GM19328 (cell line): ENCODE data around the gene BMF.
"Not testable (repeated sequence)": the region's sequence is repeated elsewhere in the genome, so short reads cannot be mapped to it uniquely, and the experiment has no call there.

ENCODE experiments used
- ATAC-seq: cut with Tn5 transposase; IDR thresholded peaks from one replicate; pipeline ENCODE4 v1.9.1; 2021; ENCODE audit warnings: mild to moderate bottlenecking, moderate library complexity; ENCODE audit not compliant: unreplicated experiment

BMF gene, protein sequence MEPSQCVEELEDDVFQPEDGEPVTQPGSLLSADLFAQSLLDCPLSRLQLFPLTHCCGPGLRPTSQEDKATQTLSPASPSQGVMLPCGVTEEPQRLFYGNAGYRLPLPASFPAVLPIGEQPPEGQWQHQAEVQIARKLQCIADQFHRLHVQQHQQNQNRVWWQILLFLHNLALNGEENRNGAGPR

DNA sequence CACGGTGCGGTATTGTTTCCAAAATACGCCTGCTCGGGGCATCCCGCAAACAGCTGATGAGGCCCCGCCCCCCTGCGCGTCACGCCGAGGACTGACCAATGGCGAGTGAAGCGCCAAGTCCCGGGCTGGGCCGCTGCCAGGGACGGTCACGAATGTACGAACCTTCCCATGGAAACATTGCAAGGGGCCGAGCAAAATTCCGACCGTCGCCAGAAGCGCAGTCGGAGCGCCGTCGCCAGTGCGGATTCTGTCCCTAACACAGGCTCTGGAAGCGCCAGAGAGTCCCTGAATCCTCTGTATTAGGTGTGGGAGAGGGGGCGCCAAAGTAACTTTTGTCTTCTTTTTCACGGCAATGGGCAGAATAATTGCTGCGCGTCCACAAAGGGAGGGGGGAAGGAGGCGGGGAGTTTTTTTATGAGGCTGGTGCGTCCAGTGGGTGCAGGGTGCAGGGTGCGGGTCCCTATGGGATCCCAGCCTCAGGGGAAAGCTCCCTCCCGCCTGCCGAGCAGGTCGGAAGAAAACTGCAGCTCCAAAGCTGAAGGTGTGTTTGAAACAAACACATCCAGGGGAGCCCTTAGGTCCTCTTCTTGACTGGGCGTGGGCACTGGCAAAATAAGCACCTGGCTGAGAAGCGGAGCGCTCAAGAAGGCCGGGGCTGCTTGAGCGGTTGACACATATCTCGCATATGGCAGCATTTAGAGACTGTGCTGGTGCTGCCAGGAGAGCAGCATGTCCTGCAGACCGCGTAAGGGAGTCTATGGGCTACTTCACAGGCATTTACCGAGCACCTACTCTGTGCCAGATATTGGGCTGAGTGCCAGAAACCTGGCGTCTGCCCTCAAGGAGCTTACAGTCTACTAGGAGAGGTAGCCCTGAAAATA is at the start of gene BMF:
TSS of gene BMF (minus strand) at position 25 of the 881 bp plus-strand sequence. CDS start 2,793 bp downstream, outside the sequence.
- ATAC-seq = peak; percentile 66

GRCh38 chr15:40157778-40158447 is 49.2 kb upstream of the BMF start:
- ATAC-seq = no peak

DNA sequence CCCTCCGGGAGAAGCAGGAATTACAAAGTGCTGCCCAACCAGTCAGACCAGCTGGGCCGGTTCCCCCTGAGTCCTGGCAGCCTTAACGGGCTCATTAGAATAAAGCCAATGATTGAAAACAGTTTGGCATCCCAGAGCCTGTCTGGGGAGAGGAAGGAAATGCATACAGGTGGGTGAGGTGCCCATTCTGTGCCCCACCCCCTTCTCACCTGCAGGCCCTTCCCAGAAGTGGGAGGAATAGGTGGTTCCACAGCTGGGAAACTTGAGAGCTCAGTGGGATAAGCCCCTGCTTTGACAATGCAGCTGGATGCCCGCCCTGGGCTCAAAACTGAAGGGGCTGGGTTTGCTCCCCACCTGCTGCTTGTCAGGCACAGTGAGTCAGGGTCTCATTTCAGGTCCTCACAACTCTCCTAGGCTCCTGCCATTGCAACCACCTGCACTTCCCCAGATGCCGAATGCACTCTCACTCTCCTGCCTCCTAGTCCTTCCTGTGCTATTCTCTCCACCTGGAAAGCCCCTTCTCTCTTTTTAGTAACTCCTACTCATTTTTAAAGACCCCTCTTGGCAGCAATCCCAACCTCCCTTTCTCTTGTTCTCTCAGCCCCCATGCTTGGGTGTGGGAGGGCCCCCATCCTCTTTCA is 46.7 kb upstream of the BMF start:
- no peak for ATAC-seq

- not testable (repeated sequence) for ATAC-seq
Observed at GRCh38 chr15:40154821-40155220, 46.1 kb upstream of the BMF start.

- ATAC-seq = no peak
Observed at GRCh38 chr15:40151991-40152390, 43.3 kb upstream of the BMF start.

- no peak for ATAC-seq
Observed at GRCh38 chr15:40151499-40151898, 42.8 kb upstream of the BMF start.

GRCh38 chr15:40150163-40150925 is 41.7 kb upstream of the BMF start:
- ATAC-seq = no peak

- ATAC-seq = no peak
Observed at GRCh38 chr15:40149339-40149738, 40.7 kb upstream of the BMF start.

DNA sequence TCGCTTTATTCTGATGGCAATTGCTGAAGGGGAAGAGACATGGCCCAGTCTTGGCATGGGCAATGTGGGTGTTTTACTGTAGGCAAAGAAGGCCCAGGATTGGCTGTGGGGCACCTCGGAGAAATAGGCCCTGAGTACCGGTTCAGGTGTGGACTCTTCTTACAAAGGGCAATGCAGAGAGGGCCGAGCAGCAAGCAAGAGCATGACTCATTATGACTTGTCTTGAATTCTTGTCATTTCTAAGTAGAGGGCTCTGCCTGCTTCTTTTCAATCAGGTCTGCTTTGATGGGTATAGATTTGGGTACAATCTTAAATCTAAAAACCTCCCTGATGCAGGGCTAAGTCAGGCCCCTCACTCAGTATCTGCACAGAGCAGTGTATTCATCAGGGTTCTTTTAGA is 37.4 kb upstream of the BMF start:
- ATAC-seq = no peak

- ATAC-seq = no peak
Observed at GRCh38 chr15:40142428-40142827, 33.7 kb upstream of the BMF start.

- not testable (repeated sequence) for ATAC-seq
Observed at GRCh38 chr15:40138201-40138570, 29.5 kb upstream of the BMF start.

DNA sequence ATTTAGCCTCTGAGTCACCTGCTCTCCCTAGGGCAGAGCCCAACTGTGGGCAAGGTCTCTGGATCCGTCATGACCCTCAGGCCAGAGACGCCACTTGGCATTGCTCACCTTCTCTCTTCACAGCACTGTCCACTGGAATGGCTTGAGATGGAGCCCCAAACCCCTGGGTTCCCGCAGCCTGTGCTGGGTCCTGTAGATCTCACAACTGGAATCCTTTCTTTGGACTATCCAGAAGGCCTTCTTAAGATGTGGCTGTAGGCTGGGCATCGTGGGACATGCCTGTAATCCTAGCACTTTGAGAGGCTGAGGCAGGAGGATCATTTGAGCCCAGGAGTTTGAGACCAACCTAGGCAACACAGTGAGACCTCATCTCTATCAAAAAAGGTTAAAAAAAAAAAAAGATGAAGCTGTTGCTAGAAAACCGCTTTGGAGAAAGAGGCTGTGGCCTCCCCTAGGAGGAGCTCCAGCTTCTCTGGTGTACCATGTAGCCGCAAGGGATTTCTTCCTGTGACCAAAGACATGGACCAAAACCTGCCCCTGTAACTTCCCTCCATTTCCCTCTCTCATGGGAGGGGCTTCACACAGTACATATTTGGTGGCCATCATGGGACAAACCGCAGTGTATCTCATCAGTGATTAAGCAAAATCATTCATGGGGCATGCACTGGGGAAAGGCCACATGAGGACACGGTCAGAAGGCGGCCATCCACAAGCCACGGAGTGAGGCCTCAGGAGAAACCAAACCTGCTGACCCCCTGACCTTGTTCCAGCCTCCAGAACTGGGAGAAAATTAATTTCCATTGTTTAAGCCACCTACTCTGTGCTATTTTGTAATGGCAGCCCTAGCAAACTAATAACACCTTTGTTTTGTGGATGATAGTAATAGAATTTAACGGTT is 28.9 kb upstream of the BMF start:
- ATAC-seq = no peak

- ATAC-seq = no peak
Observed at GRCh38 chr15:40136470-40137302, 28.0 kb upstream of the BMF start.

- ATAC-seq = not testable (repeated sequence)
Observed at GRCh38 chr15:40135846-40136450, 27.3 kb upstream of the BMF start.

DNA sequence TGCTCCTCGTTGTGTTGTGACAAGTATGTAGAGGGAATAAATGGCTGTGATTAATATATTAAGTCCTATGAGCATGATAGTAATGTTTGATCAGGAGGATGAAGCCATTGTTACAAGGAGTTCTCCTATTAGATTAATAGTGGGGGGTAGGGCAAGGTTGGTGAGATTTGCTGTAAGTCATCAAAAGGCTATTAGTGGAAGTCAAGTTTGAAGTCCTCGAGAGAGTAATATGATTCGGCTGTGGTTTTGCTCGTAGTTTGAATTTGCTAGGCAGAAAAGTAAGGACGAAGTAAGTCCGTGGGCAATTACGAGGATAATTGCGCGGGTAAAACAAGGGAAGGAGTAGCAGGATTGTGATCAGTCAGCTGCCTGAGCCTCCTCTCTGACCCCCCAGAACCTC is 26.2 kb upstream of the BMF start:
- no peak for ATAC-seq

DNA sequence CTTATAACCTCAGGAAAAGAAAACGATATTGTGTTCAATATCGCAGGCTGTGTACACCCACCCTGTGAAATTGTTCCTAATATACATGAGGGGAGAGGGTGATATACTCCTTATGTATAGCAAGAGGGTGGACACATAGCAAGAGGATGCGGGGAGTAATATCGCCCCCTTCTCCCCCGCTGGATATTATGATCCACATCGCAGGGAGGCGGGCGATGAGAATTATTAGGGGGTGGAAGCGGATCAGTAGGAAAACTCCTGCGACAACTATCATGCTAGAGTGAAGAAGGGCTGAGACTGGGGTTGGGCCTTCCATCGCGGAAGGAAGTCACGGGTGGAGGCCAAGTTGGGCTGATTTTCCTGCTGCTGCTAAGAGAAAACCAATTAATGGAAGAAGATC is 24.9 kb upstream of the BMF start:
- ATAC-seq = no peak

GRCh38 chr15:40130799-40131502 is 22.3 kb upstream of the BMF start:
- no peak for ATAC-seq

- no peak for ATAC-seq
Observed at GRCh38 chr15:40130118-40130517, 21.4 kb upstream of the BMF start.
